NCI-H2081 treated with DMSO at 0.1 percent for 48 hours (cell line): ENCODE measurements around the gene LSM7.

Source experiments
- DNase-seq: peaks from one replicate; lab custom pipeline; 2025; lab: John Stamatoyannopoulos, UW

The LSM7 gene

DNA sequence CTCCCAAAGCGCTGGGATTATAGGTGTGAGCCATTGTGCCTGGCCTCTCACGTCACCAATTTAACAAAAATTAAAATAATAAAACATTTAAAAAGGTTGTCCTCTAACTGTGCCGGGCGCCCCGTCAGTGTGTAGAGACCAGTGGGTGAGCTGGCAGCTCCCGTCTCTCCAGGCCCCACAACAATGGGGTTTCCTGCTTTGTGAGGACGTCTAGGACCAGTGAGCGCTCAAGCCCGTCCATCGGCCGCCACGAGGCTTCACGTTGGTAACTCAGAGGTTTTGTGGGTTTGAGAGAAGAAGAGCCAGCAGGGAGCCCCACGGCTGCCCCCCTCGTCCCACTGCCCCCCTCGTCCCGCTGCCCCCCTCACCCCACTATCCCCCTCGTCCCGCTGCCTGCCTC, 4.7 kb downstream of the LSM7 start:
- DNase-seq = no peak

DNA sequence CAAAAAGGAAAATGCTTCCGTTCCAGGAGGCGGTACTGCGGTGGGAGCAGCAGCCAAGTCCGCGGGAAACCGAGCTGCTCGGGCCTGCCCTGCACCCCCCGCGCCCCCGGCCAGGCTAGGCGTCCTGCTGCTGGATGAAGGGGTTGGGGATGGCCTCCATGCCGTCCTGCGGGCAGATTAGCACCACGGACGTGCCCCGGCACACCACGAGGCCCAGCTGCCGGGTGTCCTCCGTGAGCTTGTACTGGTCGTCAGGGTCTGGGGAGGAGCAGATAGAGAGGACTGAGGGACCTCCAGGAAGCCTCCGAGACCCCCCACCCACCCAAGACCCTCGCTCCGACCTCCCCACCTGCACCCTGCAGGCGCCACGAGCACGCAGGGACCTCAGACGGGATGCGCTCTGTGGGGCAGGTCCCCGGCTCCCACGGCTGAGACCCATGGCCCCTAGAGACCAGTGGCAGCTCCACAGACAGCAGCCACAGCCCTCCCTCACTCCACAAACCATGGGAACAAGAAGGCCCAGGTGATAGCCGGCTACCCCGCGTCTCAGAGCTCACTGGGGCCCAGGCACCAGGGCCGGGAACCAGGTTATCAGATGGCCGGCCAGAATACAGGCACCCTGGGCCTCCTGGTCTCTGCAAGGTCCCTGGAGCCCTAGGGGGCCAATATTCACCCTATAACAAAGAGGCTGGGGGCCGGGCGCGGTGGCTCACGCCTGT, 6.7 kb downstream of the LSM7 start:
- DNase-seq = no peak

GRCh38 chr19:2320939-2321338, 7.4 kb downstream of the LSM7 start:
- DNase-seq = no peak

DNA sequence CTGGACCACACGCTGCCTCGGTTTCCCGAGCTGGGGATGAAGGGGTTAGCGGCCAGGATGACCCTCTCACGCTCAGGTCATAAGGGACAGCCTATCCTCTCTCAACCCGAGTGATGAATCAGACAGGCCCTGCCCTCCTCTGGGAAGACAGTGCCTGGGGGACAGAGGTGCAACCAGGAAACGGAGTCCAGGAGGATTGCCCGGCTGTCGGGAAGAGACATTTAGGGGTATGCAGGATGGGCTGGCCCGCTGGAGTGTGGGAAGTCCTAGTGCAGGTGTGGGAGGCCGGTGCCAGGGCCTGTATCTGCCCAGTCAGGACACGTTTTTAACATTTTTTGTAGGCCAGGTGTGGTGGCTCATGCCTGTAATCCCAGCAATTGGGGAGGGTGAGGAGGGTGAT, 8.3 kb downstream of the LSM7 start:
- no peak for DNase-seq

DNA sequence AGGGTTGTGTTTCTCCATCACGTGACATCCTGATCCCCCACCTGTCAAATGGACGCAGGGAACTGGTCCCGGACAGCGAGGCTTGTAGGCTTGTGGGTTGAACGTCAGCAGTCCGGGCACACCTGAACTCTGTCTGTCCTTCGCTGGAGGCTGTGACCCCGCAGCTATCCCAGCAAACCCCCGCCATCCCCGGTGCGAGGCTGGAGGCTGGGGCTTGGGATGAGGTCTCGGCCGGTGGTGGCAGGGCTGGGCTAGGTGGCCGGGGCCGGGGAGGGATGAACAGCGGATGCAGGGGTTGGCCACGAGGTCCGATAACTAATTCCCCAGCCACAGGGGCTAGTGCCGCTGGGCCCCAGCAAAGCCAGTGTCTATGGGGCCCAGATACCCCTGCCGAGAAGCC, 8.8 kb downstream of the LSM7 start:
- no peak for DNase-seq

GRCh38 chr19:2318923-2319322, 9.5 kb downstream of the LSM7 start:
- no peak for DNase-seq

GRCh38 chr19:2317756-2318155, 10.6 kb downstream of the LSM7 start:
- no peak for DNase-seq

DNA sequence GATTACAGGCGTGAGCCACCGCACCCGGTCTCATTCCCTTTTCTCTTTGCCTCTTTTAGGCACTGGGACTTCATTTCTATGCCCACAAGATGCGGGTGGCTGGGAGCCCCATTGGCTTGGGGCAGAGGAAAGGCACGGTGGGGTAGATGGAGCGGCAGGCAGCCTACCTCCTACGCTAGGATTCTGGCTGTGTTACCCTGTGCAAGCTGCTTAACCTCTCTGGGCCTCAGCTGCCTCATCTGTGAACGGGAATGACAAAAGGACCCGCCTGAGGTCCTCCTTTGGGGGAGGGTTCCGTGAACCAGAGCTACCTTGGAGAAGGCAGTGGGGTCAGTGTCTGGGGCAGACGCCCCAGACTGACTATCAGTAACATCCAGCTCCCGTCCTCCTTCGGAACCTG, 11.1 kb downstream of the LSM7 start:
- no peak for DNase-seq

DNA sequence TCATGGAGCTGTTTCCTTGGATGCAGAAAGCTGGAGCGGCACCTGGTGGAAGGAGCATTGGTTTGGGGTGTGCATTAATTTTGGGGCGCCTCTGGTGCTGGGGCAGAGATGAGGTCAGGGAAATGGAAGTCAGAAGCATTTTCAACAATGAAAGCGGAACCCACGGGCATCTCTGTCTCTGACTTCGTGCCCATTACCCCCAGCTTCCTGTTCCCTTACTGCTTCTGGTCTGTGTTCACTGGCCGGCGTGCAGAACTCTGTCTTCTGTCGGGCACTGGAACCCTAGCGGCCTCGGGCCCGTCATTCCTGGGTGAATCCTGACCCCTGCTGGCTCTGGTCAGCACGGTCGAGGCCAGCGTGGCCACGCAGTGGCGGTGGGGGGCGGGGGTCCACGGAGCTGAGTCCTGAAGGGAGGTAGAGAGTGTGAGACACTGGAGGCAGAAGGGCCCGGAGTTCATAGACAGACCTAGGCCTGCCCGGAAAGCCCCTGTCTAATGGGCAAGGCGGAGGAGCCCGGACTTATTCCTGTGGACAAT, 12.5 kb downstream of the LSM7 start:
- no peak for DNase-seq

GRCh38 chr19:2315121-2315817, 13.1 kb downstream of the LSM7 start:
- no peak for DNase-seq

GRCh38 chr19:2312820-2313501, 15.4 kb downstream of the LSM7 start:
- DNase-seq = no peak

GRCh38 chr19:2311093-2311492, 17.3 kb downstream of the LSM7 start:
- no peak for DNase-seq

- DNase-seq = peak; percentile 15
These were observed 18.5 kb downstream of the LSM7 start for GRCh38 chr19:2309734-2310362.

GRCh38 chr19:2308114-2308556, 20.3 kb downstream of the LSM7 start, which contains the start of gene LINGO3:
LINGO3 (minus strand) TSS chr19:2308154; CDS start chr19:2291776, 16,378 bp downstream.
- DNase-seq = no peak

GRCh38 chr19:2307518-2308012, 20.8 kb downstream of the LSM7 start:
- DNase-seq = no peak

- DNase-seq = no peak
These were observed 21.4 kb downstream of the LSM7 start for GRCh38 chr19:2306971-2307370.

DNA sequence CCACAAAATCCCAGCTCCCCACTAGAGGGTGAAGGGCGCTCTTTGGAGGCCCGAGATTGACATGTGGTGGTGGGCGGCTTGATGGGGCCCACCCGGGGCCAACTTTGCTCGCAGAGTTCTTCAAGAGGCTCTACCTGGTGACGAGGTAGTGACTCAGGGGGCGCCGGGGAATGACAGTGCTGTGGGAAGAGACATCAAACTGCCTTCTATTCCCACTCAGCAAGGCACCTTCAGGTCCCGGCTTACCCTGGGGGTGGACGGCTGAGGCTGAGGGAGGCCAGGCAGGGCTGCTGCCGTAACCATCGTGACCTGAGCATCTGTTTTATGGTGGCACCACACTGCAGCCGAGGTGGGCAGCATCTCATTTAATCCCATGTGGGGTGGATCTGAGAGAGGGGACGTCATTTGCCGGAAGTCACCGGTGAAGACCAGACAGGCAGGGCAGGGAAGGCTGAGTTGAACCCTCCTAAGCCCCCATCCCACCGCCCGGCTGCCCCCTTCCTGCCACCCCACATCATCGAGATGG, 22.0 kb downstream of the LSM7 start:
- DNase-seq = no peak

DNA sequence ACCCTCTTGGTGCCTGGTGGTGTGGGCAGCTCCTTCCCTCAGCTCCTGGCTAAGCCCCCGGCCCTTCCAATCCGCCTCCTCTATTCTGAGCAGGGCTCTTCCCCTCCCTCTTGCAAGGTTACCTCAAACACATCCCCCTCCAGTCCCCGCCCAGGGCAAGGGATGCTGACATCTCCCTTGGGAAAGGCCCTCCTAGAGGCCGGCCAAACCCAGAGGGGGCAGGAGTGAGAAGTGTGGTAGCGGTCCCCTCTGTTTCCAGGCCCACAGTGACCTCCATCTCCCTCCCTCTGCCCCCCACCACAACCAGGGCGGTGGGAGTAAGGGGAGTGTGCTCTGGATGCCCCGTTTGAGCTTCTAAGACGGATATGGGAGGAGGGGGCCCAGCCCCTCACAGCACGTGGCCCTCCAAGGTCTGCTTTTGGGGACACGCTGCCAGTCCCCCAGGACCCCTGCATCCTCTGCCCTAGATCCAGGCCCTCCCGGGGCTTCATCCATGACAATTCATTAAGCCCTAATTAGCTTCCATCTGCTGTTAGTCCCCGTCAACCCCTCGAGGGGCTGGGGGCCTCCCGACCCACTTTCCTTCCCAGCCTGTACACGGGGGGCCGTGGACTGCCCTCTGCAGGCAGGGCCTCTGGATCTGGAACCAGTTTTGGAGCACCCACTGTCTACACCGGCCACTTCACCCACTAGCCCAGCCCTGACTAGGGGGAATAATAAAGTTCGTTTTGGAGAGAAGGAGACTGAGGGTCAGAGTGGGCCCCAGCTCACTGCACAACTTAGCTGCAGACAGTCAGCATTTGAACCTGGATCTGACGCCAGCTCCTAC, 22.7 kb downstream of the LSM7 start:
- no peak for DNase-seq

DNA sequence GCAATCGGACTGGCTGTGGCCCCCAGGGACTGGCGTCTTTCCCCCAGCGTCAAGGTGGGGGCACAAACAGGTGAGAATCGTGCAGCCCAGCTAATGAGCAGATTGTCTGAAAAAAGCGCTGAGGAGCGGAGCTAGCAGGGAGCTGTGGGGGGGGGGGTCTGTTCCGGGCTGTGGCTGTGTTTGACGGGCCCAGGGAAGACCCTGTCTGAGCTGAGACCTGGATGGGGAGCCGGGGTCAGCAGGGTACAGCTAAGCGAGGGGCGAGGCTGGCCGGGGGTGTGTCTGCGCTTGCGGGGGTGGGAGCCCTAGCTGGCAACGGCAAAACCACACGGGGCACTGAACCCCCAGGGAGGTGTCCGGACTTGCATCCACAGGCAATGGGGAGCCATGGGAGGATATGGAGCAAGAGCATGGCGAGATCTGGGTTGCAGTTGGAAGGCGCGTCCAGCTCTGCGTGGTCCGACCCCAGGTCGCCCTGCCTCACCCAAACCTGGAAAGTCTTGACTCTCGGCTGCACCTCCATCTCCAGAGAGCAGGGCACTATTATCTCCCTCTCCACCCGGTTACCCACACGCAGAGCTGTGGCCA, 25.1 kb downstream of the LSM7 start:
- no peak for DNase-seq
